GM10266 (cell line): ENCODE measurements around the gene MLLT6.

Experiments
- DNase-seq: peaks from one replicate; pipeline ENCODE4 v3.0.0; 2012; ENCODE audit errors: extremely low spot score
- CTCF ChIP-seq: IDR thresholded peaks from 2 replicates; pipeline ENCODE4 v1.5.1; 2012; ENCODE audit warnings: mild to moderate bottlenecking, low read depth; ENCODE audit not compliant: control insufficient read depth, insufficient read depth; ENCODE audit errors: missing control alignments

The MLLT6 gene

GRCh38 chr17:38743556-38744171 is 38.6 kb downstream of the MLLT6 start:
- no peak for DNase-seq
- TF ChIP-seq CTCF = no peak

GRCh38 chr17:38745545-38745944 is 40.5 kb downstream of the MLLT6 start:
- DNase-seq = no peak
- no peak for TF ChIP-seq CTCF

GRCh38 chr17:38746004-38746848 is 41.2 kb downstream of the MLLT6 start:
- DNase-seq = no peak
- TF ChIP-seq CTCF = no peak

GRCh38 chr17:38746849-38747462 is 41.9 kb downstream of the MLLT6 start:
- DNase-seq = no peak
- no peak for TF ChIP-seq CTCF

- TF ChIP-seq CTCF = peak; percentile 40
- DNase-seq = peak; percentile 70
Measured at GRCh38 chr17:38747463-38748148, 42.5 kb downstream of the MLLT6 start.

- peak; percentile 77 for DNase-seq
- no peak for TF ChIP-seq CTCF
Measured at GRCh38 chr17:38748149-38748891, 43.2 kb downstream of the MLLT6 start, which contains the start of gene PCGF2. PCGF2 (minus strand) TSS chr17:38748336; CDS start chr17:38740402, 7,934 bp downstream.
